HCT116 (cell line): ENCODE results near the gene SYNJ2.

Experiments
- CTCF ChIP-seq, 3 experiments: fragments of 200-600 bp in 1 of 3; sonication (generic) in 1 of 3; IDR thresholded peaks in 2 of 3; conservative IDR thresholded peaks in 1 of 3; 2 replicates each; pipeline ENCODE4 v1.5.1; 2012 to 2017; ENCODE audit warnings: low read depth in 2 of 3, low read length in 2 of 3, antibody characterized with exemption in 1 of 3, borderline replicate concordance in 1 of 3, control low read depth in 1 of 3, mild to moderate bottlenecking in 1 of 3, mixed read lengths in 1 of 3, mixed run types in 1 of 3, moderate library complexity in 1 of 3; ENCODE audit not compliant: insufficient read depth in 1 of 3
- ELF1 ChIP-seq: IDR thresholded peaks from 2 replicates; pipeline ENCODE4 v1.6.1; 2012; ENCODE audit warnings: low read depth, borderline replicate concordance
- EZH2 ChIP-seq: fragments of 200-600 bp; sonication (generic); IDR thresholded peaks from 2 replicates; pipeline ENCODE4 v1.6.1; 2017; ENCODE audit warnings: antibody characterized with exemption, mixed run types
- POLR2A ChIP-seq: IDR thresholded peaks from 2 replicates; pipeline ENCODE4 v1.7.0; 2011; ENCODE audit warnings: borderline replicate concordance; ENCODE audit not compliant: insufficient read depth, insufficient read length; ENCODE audit errors: extremely low read depth
- POLR2AphosphoS5 ChIP-seq: IDR thresholded peaks from 2 replicates; pipeline ENCODE4 v1.6.1; 2011; ENCODE audit warnings: mild to moderate bottlenecking, low read depth, low read length, moderate library complexity
- TCF7L2 ChIP-seq: IDR thresholded peaks from 2 replicates; pipeline ENCODE4 v1.7.0; 2011; ENCODE audit warnings: borderline replicate concordance, inconsistent platforms; ENCODE audit not compliant: insufficient read depth, insufficient read length; ENCODE audit errors: extremely low read depth
- ZNF274 ChIP-seq: fragments of 200-500 bp; sonication (Bioruptor generic); IDR thresholded peaks from 2 replicates; pipeline ENCODE4 v1.6.1; 2014; ENCODE audit warnings: mild to moderate bottlenecking, low read depth, low read length, inconsistent platforms
- TF ChIP-seq, protein P1 (sequence below): IDR thresholded peaks from 2 replicates; pipeline ENCODE4 v1.6.1; 2011; ENCODE audit warnings: mild to moderate bottlenecking, low read length, moderate library complexity; ENCODE audit not compliant: insufficient replicate concordance; ENCODE audit errors: extremely low read depth
- TF ChIP-seq, protein P2 (sequence below): IDR thresholded peaks from 2 replicates; pipeline ENCODE4 v1.6.1; 2012; ENCODE audit warnings: low read depth

DNA sequence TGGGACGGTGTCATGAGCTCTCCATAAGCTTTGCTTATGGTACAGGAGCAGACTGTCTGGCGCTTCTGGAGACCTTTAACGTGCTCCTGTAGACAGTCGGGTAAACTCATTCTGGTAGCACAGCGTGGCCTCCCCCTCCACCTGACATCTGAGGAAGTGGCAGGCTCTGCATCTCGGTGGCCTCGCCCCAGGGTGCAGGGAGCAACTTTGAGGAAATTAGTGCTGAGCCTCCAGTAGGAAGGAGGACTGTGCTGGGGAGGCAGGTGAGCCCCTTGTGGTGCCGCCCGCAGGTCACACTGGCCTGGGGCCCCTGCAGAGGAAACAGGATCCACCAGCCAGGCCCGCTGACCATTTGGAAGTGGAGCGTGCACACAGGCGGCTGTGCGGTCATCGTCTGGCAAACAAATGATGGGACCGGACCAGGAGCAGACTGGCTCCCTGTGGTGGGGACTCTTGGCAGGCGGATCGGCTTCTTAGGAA is 57.9 kb downstream of the SYNJ2 start:
- no peak for TF ChIP-seq CTCF (IDR thresholded peaks at IDR 0.05 in 2 of 3, conservative IDR thresholded peaks at IDR 0.05 in 1 of 3; ENCODE audit: borderline replicate concordance in 1 of 3, insufficient read depth in 1 of 3, low read depth in 2 of 3, low read length in 2 of 3)
- no peak for TF ChIP-seq ELF1
- no peak for TF ChIP-seq ZNF274
- TF ChIP-seq, protein P1, sequence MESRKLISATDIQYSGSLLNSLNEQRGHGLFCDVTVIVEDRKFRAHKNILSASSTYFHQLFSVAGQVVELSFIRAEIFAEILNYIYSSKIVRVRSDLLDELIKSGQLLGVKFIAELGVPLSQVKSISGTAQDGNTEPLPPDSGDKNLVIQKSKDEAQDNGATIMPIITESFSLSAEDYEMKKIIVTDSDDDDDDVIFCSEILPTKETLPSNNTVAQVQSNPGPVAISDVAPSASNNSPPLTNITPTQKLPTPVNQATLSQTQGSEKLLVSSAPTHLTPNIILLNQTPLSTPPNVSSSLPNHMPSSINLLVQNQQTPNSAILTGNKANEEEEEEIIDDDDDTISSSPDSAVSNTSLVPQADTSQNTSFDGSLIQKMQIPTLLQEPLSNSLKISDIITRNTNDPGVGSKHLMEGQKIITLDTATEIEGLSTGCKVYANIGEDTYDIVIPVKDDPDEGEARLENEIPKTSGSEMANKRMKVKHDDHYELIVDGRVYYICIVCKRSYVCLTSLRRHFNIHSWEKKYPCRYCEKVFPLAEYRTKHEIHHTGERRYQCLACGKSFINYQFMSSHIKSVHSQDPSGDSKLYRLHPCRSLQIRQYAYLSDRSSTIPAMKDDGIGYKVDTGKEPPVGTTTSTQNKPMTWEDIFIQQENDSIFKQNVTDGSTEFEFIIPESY, result no peak
- no peak for TF ChIP-seq POLR2AphosphoS5
- no peak for TF ChIP-seq EZH2
- no peak for TF ChIP-seq POLR2A
- TF ChIP-seq TCF7L2, result no peak
- TF ChIP-seq, protein P2, sequence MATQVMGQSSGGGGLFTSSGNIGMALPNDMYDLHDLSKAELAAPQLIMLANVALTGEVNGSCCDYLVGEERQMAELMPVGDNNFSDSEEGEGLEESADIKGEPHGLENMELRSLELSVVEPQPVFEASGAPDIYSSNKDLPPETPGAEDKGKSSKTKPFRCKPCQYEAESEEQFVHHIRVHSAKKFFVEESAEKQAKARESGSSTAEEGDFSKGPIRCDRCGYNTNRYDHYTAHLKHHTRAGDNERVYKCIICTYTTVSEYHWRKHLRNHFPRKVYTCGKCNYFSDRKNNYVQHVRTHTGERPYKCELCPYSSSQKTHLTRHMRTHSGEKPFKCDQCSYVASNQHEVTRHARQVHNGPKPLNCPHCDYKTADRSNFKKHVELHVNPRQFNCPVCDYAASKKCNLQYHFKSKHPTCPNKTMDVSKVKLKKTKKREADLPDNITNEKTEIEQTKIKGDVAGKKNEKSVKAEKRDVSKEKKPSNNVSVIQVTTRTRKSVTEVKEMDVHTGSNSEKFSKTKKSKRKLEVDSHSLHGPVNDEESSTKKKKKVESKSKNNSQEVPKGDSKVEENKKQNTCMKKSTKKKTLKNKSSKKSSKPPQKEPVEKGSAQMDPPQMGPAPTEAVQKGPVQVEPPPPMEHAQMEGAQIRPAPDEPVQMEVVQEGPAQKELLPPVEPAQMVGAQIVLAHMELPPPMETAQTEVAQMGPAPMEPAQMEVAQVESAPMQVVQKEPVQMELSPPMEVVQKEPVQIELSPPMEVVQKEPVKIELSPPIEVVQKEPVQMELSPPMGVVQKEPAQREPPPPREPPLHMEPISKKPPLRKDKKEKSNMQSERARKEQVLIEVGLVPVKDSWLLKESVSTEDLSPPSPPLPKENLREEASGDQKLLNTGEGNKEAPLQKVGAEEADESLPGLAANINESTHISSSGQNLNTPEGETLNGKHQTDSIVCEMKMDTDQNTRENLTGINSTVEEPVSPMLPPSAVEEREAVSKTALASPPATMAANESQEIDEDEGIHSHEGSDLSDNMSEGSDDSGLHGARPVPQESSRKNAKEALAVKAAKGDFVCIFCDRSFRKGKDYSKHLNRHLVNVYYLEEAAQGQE, result no peak
